Esophagus (tissue), 2 donors: ENCODE data around the gene SMOC1. TPM values are rescaled to one million over a fixed set of nuclear protein-coding genes. Genes with fewer than 3 reads are reported as not detected.

Source experiments
- H3K27ac ChIP-seq, 2 donors: one replicate each; pipeline ENCODE4 v1.5.1; 2013; ENCODE audit warnings: low read depth in 2 of 2, mild to moderate bottlenecking in 2 of 2, inconsistent platforms in 1 of 2, low read length in 1 of 2, moderate library complexity in 1 of 2
- H3K27me3 ChIP-seq, 2 donors: one replicate each; pipeline ENCODE4 v1.6.1; 2013; ENCODE audit warnings: low read length in 2 of 2, control low read depth in 1 of 2, mild to moderate bottlenecking in 1 of 2; ENCODE audit not compliant: insufficient read depth in 2 of 2, control insufficient read depth in 1 of 2
- H3K36me3 ChIP-seq, 2 donors: one replicate each; pipeline ENCODE4 v1.6.1; 2013; ENCODE audit warnings: low read length in 1 of 2; ENCODE audit not compliant: control insufficient read depth in 2 of 2, insufficient read depth in 2 of 2
- H3K4me1 ChIP-seq, 2 donors: one replicate each; pipeline ENCODE4 v1.6.1; 2013; ENCODE audit warnings: low read length in 1 of 2; ENCODE audit not compliant: control insufficient read depth in 2 of 2, insufficient read depth in 2 of 2
- H3K4me3 ChIP-seq, 2 donors: one replicate each; pipeline ENCODE4 v1.5.1; 2013; ENCODE audit warnings: low read length in 2 of 2, mild to moderate bottlenecking in 2 of 2, low read depth in 1 of 2, moderate library complexity in 1 of 2
- H3K9me3 ChIP-seq, 2 donors: one replicate each; pipeline ENCODE4 v1.6.1; 2013; ENCODE audit warnings: mild to moderate bottlenecking in 2 of 2, low read depth in 1 of 2, low read length in 1 of 2, moderate library complexity in 1 of 2; ENCODE audit not compliant: control insufficient read depth in 2 of 2, insufficient read depth in 1 of 2
- WGBS, 2 donors: extraction: QIAGEN DNeasy Blood & Tissue Kit; methylation state at CpG; one replicate each; pipeline ENCODE4 v1.1.7; 2013; 5-methylcytosine and 5-hydroxymethylcytosine counted together
- polyA plus RNA-seq, 2 donors: library from polyadenylated mRNA; stranded (reverse); fragments of 200-250 nt; gene quantifications; one replicate each; pipeline ENCODE4 v1.2.3, GENCODE V29; 2013
- donor health status: healthy with polysubstance abuse.
- donor health status: Bipolar disorder and iron deficiency.

The SMOC1 gene
- polyA plus RNA-seq, 2 donors, result 0.04 to 0.16 TPM

DNA sequence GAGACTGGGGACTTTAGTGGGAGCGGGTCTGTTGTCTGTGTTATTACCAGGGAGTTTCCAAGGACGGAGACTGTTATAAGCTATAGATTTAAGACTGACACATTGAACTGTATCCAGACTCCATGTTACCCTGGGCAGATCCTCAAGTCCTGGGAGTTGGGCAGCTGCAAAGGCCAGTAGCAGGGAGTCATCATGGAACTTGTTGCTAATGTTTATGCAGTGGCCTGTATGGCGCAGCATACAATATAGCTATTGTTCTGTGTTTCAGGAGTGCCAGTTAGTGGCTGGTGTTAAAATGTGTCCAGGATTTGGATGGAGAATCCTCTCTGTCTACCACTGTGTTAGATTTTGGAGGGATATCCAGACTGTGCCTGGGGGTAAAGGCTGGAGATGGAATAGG lies 31.7 kb downstream of the SMOC1 start:
- no peak overlapping the region for H3K4me3 ChIP-seq
- H3K9me3 ChIP-seq, result no peaks in the 10 kb centered on the region
- no peaks in the 10 kb centered on the region for H3K4me1 ChIP-seq
- H3K27ac ChIP-seq, result no peak overlapping the region
- H3K36me3 ChIP-seq, result no peaks in the 10 kb centered on the region
- no peaks in the 10 kb centered on the region for H3K27me3 ChIP-seq
- 75 to 77% methylated on average over 3 of the region's 3 CpGs for WGBS, 2 donors

DNA sequence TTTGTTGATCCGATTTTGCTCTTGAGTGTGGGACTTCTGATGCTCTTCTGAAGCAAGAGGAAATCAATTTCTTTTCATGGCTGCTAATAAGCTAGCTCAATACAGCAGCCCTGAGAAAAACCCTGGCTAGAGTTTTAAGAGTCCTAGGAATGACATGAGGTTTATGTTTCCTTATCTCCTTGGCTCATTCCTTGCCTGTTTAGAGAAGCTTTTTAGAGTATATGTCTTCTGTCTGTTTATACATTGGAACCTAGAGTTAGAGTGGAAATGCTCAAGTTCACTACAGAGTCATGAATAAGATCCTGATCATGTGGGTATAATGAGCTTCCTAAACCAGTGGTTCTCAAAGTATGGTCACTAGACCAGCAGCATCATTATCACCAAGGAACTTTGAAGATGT lies 34.5 kb downstream of the SMOC1 start:
- 65 to 74% methylated on average over 1 of the region's 1 CpG for WGBS, 2 donors
- Histone ChIP-seq H3K4me3 (no peak overlapping the region), H3K36me3 (no peaks in the 10 kb centered on the region), H3K27me3 (no peaks in the 10 kb centered on the region), H3K4me1 (no peaks in the 10 kb centered on the region), H3K27ac (no peak overlapping the region), H3K9me3 (no peaks in the 10 kb centered on the region)

- H3K27ac ChIP-seq, result no peak overlapping the region
- H3K36me3 ChIP-seq, result no peaks in the 10 kb centered on the region
- H3K4me1 ChIP-seq, result no peaks in the 10 kb centered on the region
- 81 to 83% methylated on average over 1 of the region's 1 CpG for WGBS, 2 donors
- H3K27me3 ChIP-seq, result no peaks in the 10 kb centered on the region
- H3K4me3 ChIP-seq, result no peak overlapping the region
- no peaks in the 10 kb centered on the region for H3K9me3 ChIP-seq
Observed at GRCh38 chr14:69916396-69916795, 37.2 kb downstream of the SMOC1 start.

DNA sequence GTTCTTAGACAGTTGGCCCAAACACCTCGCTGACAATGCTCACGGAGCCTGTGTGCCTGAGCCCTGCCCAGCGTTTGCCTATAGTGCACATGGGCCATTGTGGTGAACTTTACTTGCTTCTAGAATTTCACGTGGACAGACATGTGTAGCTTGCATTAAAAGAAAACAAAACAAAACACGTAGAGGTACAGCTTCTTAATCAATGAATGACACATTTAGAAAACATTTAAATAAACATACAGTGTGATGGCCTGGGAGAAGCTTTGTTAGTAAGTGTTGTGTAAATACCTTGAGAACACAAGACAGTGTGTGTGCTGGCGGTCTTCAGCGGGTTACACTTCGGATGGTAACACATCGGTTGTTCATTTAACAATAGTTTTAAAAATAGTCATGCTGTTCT lies 38.1 kb downstream of the SMOC1 start:
- no peak overlapping the region for H3K4me3 ChIP-seq
- no peaks in the 10 kb centered on the region for H3K27me3 ChIP-seq
- H3K36me3 ChIP-seq, result no peaks in the 10 kb centered on the region
- peaks cover 0 to under 1% of the 10 kb centered on the region in 2 donors for H3K9me3 ChIP-seq
- H3K27ac ChIP-seq, result no peak overlapping the region
- 54 to 62% methylated on average over 9 of the region's 9 CpGs for WGBS, 2 donors
- H3K4me1 ChIP-seq, result no peaks in the 10 kb centered on the region

DNA sequence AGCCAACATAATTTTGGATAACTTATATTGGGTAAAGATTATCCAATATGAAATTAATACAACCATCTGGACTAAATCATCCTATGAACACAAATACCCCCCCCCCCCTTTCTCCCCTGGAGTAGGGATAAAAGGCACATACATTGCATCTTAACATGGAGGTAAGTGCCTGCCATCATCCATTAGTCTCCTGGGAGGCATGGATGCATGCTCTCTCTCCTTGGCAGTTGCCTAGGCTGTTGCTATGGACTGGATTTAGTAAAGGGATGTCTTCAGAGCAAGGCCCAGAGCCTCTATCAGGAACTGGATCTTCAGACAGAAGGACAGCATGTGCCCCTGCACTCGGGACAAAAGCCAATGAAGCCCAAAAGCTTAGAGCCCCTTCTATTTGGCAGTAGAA lies 40.6 kb downstream of the SMOC1 start:
- Histone ChIP-seq H3K9me3 (peaks cover 0 to 2% of the 10 kb centered on the region in 2 donors), H3K36me3 (no peaks in the 10 kb centered on the region), H3K4me1 (no peaks in the 10 kb centered on the region), H3K27me3 (no peaks in the 10 kb centered on the region), H3K4me3 (no peak overlapping the region), H3K27ac (no peak overlapping the region)
- 56 to 63% methylated on average over 1 of the region's 1 CpG for WGBS, 2 donors

DNA sequence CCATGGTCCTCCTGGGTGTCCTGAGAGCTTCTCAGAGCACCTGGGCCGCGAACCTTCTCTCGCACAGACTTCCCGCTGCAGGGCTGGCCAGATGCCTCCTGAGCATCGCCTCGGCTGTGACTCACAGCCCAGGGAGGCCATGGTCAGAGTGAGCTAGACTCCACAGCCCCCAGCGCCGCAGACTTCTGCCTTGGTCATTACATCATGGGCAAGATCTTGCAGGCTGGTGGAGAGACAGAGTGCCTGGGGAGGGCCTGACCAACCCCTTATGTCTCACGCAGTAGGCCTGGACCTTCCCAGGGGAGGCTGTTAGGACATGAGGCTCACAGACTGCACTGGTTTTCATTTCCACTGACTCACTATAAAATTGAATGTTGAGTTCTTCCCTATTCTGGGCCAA lies 41.8 kb downstream of the SMOC1 start:
- Histone ChIP-seq H3K4me1 (no peaks in the 10 kb centered on the region), H3K4me3 (no peak overlapping the region), H3K27ac (no peak overlapping the region), H3K9me3 (peaks cover 0 to 2% of the 10 kb centered on the region in 2 donors), H3K27me3 (no peaks in the 10 kb centered on the region), H3K36me3 (no peaks in the 10 kb centered on the region)
- WGBS, 2 donors, result 93 to 97% methylated on average over 9 of the region's 9 CpGs

DNA sequence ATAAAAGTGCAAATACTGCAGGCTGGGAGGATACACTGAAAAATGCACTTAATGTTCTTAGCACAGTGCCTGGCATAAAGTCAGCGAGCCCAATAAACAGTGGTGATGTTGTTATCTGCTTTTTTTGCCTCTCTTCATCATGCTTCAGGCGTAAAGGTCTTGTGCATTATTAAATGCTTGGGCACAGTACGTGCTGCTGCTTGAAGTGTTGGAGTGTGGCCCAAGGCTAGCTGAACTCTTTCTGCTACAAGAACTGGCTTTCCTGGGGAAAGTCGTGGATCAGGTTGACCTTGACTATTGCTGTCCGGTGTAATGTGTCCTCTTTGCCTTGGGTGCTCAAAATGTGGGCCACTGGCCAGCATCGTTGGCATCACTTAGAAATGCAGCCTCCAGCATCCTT lies 43.0 kb downstream of the SMOC1 start:
- H3K4me3 ChIP-seq, result no peak overlapping the region
- WGBS, 2 donors, result 48 to 51% methylated on average over 6 of the region's 6 CpGs
- H3K9me3 ChIP-seq, result peaks cover 0 to 2% of the 10 kb centered on the region in 2 donors

GRCh38 chr14:69924201-69924600 lies 45.0 kb downstream of the SMOC1 start:
- no peak overlapping the region for H3K27ac ChIP-seq
- H3K4me3 ChIP-seq, result no peak overlapping the region
- no peaks in the 10 kb centered on the region for H3K36me3 ChIP-seq
- H3K9me3 ChIP-seq, result peaks cover 0 to 2% of the 10 kb centered on the region in 2 donors
- WGBS, 2 donors, result 76 to 86% methylated on average over 5 of the region's 5 CpGs
- no peaks in the 10 kb centered on the region for H3K27me3 ChIP-seq
- H3K4me1 ChIP-seq, result no peaks in the 10 kb centered on the region

More for the DNA sequence above, 43.0 kb downstream of the SMOC1 start:
- H3K36me3 ChIP-seq, result no peaks in the 10 kb centered on the region
- no peak overlapping the region for H3K27ac ChIP-seq
- H3K27me3 ChIP-seq, result no peaks in the 10 kb centered on the region
- no peaks in the 10 kb centered on the region for H3K4me1 ChIP-seq

DNA sequence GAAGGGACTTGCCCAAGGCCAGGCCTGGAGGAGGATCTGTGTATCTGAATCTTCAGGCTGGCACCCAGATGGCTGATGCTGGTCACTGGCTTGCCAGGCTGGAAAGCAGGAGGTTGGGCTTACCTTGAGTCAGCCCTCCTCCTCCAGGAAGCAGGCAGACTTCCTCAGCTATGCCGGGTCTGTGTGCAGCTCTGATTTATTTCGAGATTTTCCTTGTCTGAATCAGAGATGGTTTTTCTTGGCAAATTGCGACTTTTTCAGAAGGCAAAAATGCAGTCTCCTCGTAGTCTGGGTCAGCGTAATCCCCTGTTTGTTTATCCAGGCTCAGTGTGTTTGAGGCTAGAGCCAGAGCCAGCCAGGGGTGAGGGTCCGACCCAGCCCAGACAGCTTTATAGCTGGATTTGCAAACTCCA lies 48.9 kb downstream of the SMOC1 start:
- no peak overlapping the region for H3K27ac ChIP-seq
- WGBS, 2 donors, result 38 to 48% methylated on average over 6 of the region's 6 CpGs
- H3K4me3 ChIP-seq, result no peak overlapping the region
- no peaks in the 10 kb centered on the region for H3K27me3 ChIP-seq
- no peaks in the 10 kb centered on the region for H3K9me3 ChIP-seq
- no peaks in the 10 kb centered on the region for H3K4me1 ChIP-seq
- H3K36me3 ChIP-seq, result no peaks in the 10 kb centered on the region

- no peaks in the 10 kb centered on the region for H3K27me3 ChIP-seq
- H3K9me3 ChIP-seq, result no peaks in the 10 kb centered on the region
- H3K36me3 ChIP-seq, result no peaks in the 10 kb centered on the region
- 75 to 76% methylated on average over 11 of the region's 11 CpGs for WGBS, 2 donors
- no peak overlapping the region for H3K27ac ChIP-seq
- H3K4me1 ChIP-seq, result no peaks in the 10 kb centered on the region
- H3K4me3 ChIP-seq, result no peak overlapping the region
Observed at GRCh38 chr14:69930780-69931379, 51.7 kb downstream of the SMOC1 start.
